GM12875 (cell line): Measurements from ENCODE around the gene LILRA2.

Experiments used
- H3K4me3 ChIP-seq: one replicate; pipeline ENCODE4 v1.5.1; 2011; ENCODE audit warnings: low read depth, low read length, control low read depth
- CTCF ChIP-seq: IDR thresholded peaks from 2 replicates; pipeline ENCODE4 v1.5.1; 2011; ENCODE audit warnings: low read depth, mild to moderate bottlenecking, control low read depth, inconsistent platforms, low read length, moderate library complexity, borderline replicate concordance; ENCODE audit not compliant: insufficient read depth

LILRA2 gene

GRCh38 chr19:54600212-54600611 is 26.6 kb downstream of the LILRA2 start:
- H3K4me3 ChIP-seq = no peak overlapping the region
- no peak for TF ChIP-seq CTCF

GRCh38 chr19:54606230-54606629 is 32.6 kb downstream of the LILRA2 start:
- no peak for TF ChIP-seq CTCF
- H3K4me3 ChIP-seq = no peak overlapping the region

- peak overlapping the region; percentile 26 for H3K4me3 ChIP-seq
- no peak for TF ChIP-seq CTCF
Measured at GRCh38 chr19:54606891-54607784, 33.5 kb downstream of the LILRA2 start.

GRCh38 chr19:54607785-54608150 is 34.2 kb downstream of the LILRA2 start:
- no peak overlapping the region for H3K4me3 ChIP-seq
- TF ChIP-seq CTCF = no peak

GRCh38 chr19:54608205-54608604 is 34.6 kb downstream of the LILRA2 start:
- H3K4me3 ChIP-seq = no peak overlapping the region
- TF ChIP-seq CTCF = no peak

GRCh38 chr19:54608792-54609191 is 35.2 kb downstream of the LILRA2 start:
- TF ChIP-seq CTCF = no peak
- H3K4me3 ChIP-seq = no peak overlapping the region

GRCh38 chr19:54609356-54609791 is 35.8 kb downstream of the LILRA2 start:
- no peak overlapping the region for H3K4me3 ChIP-seq
- TF ChIP-seq CTCF = no peak
